WTC11 (cell line): ENCODE results near the gene SLIT1. TPM values are rescaled to one million over a fixed set of nuclear protein-coding genes. Genes with fewer than 3 reads are reported as not detected.
A peak's percentile ranks its signal among the peaks of the same experiment; 100 is the strongest.

Experiments
- ATAC-seq: fragments of 200-7000 bp; cut with Tn5 transposase; 2 replicates; pipeline ENCODE4 v1.10.0; 2021; ENCODE audit warnings: mild to moderate bottlenecking, moderate library complexity
- CTCF ChIA-PET: fragments of 300-600 bp; sonication (Branson Sonifier 250); formaldehyde crosslinking; loops from one replicate; lab custom pipeline; 2021; ENCODE audit warnings: antibody characterized with exemption; lab: Charles Lee
- POLR2A ChIA-PET: fragments of 350-600 bp; sonication (Branson Sonifier 250); formaldehyde crosslinking; loops from one replicate; lab custom pipeline; 2021; ENCODE audit warnings: antibody characterized with exemption; lab: Charles Lee
- DNase-seq: peaks from one replicate; pipeline ENCODE4 v3.0.0; 2021; ENCODE audit warnings: low spot score
- H3K27ac Mint-ChIP-seq: 2 replicates; pipeline ENCODE4 v1.8.0; 2021; ENCODE audit warnings: mixed read lengths
- H3K27me3 Mint-ChIP-seq: 2 replicates; pipeline ENCODE4 v1.8.0; 2021; ENCODE audit warnings: low read depth, mild to moderate bottlenecking, moderate library complexity, mixed read lengths
- H3K36me3 Mint-ChIP-seq: 2 replicates; pipeline ENCODE4 v1.8.0; 2021; ENCODE audit warnings: mixed read lengths
- H3K4me1 Mint-ChIP-seq: 2 replicates; pipeline ENCODE4 v1.8.0; 2022; ENCODE audit warnings: mixed read lengths
- H3K4me3 Mint-ChIP-seq: 2 replicates; pipeline ENCODE4 v1.8.0; 2021; ENCODE audit warnings: mild to moderate bottlenecking, moderate library complexity, mixed read lengths
- H3K9me3 Mint-ChIP-seq: 2 replicates; pipeline ENCODE4 v1.8.0; 2021; ENCODE audit warnings: mixed read lengths
- ATF1 ChIP-seq: sonication (generic); formaldehyde crosslinking; IDR thresholded peaks from 2 replicates; pipeline ENCODE4 v1.8.1; 2023; ENCODE audit warnings: mild to moderate bottlenecking, moderate library complexity, missing genetic modification reagents
- CREM ChIP-seq: sonication (generic); formaldehyde crosslinking; IDR thresholded peaks from 2 replicates; pipeline ENCODE4 v1.8.1; 2022; ENCODE audit warnings: mild to moderate bottlenecking, missing genetic modification reagents, moderate library complexity
- KAT7 ChIP-seq: sonication (generic); formaldehyde crosslinking; IDR thresholded peaks from 2 replicates; pipeline ENCODE4 v1.8.1; 2023; ENCODE audit warnings: missing genetic modification reagents, mild to moderate bottlenecking, borderline replicate concordance
- MXD4 ChIP-seq: fragments of 250-450 bp; sonication (Bioruptor Pico); IDR thresholded peaks from 2 replicates; pipeline ENCODE4 v1.8.0; 2021; ENCODE audit warnings: mild to moderate bottlenecking, moderate library complexity, borderline replicate concordance
- MYBL2 ChIP-seq: sonication (generic); formaldehyde crosslinking; IDR thresholded peaks from 2 replicates; pipeline ENCODE4 v1.8.1; 2023; ENCODE audit warnings: mild to moderate bottlenecking, moderate library complexity, missing genetic modification reagents
- NR3C1 ChIP-seq: sonication (generic); formaldehyde crosslinking; conservative IDR thresholded peaks from 2 replicates; pipeline ENCODE4 v1.8.1; 2023; ENCODE audit warnings: low read depth, mild to moderate bottlenecking, missing genetic modification reagents
- SMAD3 ChIP-seq: sonication (generic); formaldehyde crosslinking; IDR thresholded peaks from 2 replicates; pipeline ENCODE4 v1.8.0; 2022; ENCODE audit warnings: missing genetic modification reagents, mild to moderate bottlenecking, borderline replicate concordance
- ZNF396 ChIP-seq: fragments of 250-450 bp; sonication (Bioruptor Pico); IDR thresholded peaks from 2 replicates; pipeline ENCODE4 v1.8.0; 2021; ENCODE audit warnings: mild to moderate bottlenecking, moderate library complexity, borderline replicate concordance
- total RNA-seq: library from RNA; stranded (reverse); gene quantifications from 3 replicates; pipeline ENCODE4 v1.2.3, GENCODE V29; 2021
- TF ChIP-seq, protein P1 (sequence below): sonication (generic); formaldehyde crosslinking; IDR thresholded peaks from 2 replicates; pipeline ENCODE4 v1.8.0; 2022; ENCODE audit warnings: mild to moderate bottlenecking, missing genetic modification reagents
- TF ChIP-seq, protein P2 (sequence below): fragments of 250-450 bp; sonication (Bioruptor Pico); IDR thresholded peaks from 2 replicates; pipeline ENCODE4 v1.9.0; 2021; ENCODE audit warnings: moderate library complexity, mild to moderate bottlenecking, inconsistent platforms, borderline replicate concordance
- TF ChIP-seq, protein P3 (sequence below): sonication (generic); formaldehyde crosslinking; IDR thresholded peaks from 2 replicates; pipeline ENCODE4 v1.8.1; 2023; ENCODE audit warnings: mild to moderate bottlenecking, missing genetic modification reagents, moderate library complexity
- TF ChIP-seq, protein P4 (sequence below): sonication (generic); formaldehyde crosslinking; IDR thresholded peaks from 2 replicates; pipeline ENCODE4 v1.8.0; 2023; ENCODE audit warnings: missing genetic modification reagents, mild to moderate bottlenecking, borderline replicate concordance
- TF ChIP-seq, protein P5 (sequence below): fragments of 250-450 bp; sonication (Bioruptor Pico); conservative IDR thresholded peaks from 2 replicates; pipeline ENCODE4 v1.9.0; 2021; ENCODE audit warnings: mild to moderate bottlenecking

The SLIT1 gene
- total RNA-seq, 1 experiment from 2014 or later, result 1.6 TPM

- TF ChIP-seq, protein P1, sequence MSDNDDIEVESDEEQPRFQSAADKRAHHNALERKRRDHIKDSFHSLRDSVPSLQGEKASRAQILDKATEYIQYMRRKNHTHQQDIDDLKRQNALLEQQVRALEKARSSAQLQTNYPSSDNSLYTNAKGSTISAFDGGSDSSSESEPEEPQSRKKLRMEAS (CRISPR knock-in tag), result no peak
- TF ChIP-seq ZNF396 (CRISPR knock-in tag), result no peak
- TF ChIP-seq CREM (CRISPR knock-in tag), result no peak
- no peak for TF ChIP-seq ATF1 (CRISPR knock-in tag)
- TF ChIP-seq, protein P2, sequence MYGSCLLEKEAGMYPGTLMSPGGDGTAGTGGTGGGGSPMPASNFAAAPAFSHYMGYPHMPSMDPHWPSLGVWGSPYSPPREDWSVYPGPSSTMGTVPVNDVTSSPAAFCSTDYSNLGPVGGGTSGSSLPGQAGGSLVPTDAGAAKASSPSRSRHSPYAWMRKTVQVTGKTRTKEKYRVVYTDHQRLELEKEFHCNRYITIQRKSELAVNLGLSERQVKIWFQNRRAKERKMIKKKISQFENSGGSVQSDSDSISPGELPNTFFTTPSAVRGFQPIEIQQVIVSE (CRISPR knock-in tag), result no peak
These were observed 213.5 kb downstream of the SLIT1 start (continued) for GRCh38 chr10:96972264-96972663.

- Mint-ChIP-seq H3K27ac (no peak overlapping the region), H3K4me1 (peaks cover 8% of the 10 kb centered on the region; the same call in 1 of the 2 replicates), H3K4me3 (no peak overlapping the region), H3K36me3 (no peaks in the 10 kb centered on the region), H3K27me3 (no peaks in the 10 kb centered on the region), H3K9me3 (no peaks in the 10 kb centered on the region)
- no peak for TF ChIP-seq ZNF396 (CRISPR knock-in tag)
- TF ChIP-seq, protein P3, sequence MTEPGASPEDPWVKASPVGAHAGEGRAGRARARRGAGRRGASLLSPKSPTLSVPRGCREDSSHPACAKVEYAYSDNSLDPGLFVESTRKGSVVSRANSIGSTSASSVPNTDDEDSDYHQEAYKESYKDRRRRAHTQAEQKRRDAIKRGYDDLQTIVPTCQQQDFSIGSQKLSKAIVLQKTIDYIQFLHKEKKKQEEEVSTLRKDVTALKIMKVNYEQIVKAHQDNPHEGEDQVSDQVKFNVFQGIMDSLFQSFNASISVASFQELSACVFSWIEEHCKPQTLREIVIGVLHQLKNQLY (CRISPR knock-in tag), result no peak
- ChIA-PET POLR2A (interaction anchor here (0.6 kb wide), 1 partner anchor 27 kb away, joined by 3 read pairs; no protein-coding TSS in a partner anchor), CTCF (interaction anchor here (1.1 to 1.2 kb wide), 2 partner anchors 54 to 66 kb away, joined by 3 to 4 read pairs; no protein-coding TSS in a partner anchor)
- DNase-seq, result no peak
- ATAC-seq, result peak; percentile 53
These were observed 214.4 kb downstream of the SLIT1 start for GRCh38 chr10:96971324-96971723.

DNA sequence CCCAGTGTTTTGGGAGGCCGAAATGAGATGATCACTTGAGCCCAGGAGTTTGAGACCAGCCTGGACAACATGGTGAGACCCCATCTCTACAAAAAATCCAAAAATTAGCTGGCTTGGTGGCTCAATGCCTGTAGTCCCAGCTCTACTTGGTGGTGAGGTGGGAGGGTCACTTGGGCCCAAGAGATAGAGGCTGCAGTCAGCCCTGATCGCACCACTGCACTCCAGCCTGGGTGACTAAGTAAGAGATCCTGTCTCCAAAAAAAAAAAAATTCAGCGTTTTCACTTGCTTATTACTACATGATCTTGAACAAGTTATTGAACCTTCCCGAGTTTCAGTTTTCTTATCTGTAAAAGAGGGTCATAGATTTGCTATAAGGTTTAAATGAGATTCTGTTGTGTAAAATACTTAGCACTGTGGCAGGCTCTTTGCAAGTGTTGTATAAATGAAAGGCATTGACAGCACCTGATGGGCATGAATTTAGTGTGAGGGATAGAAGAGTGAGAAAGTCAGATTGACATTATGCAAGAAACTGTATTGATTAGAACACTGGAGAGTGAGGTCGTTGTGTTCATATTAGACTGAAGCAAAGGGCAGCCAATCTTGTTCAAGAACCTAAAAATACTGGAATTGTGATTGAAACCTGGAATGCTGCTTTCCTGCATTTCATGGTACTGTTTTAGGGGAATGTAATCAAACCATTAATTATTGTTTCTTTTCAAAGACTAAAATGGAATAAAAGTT, 216.9 kb downstream of the SLIT1 start:
- ChIA-PET POLR2A (no interaction called here), CTCF (interaction anchor here (0.8 to 0.9 kb wide), 2 partner anchors 9 to 112 kb away, joined by 3 read pairs; no protein-coding TSS in a partner anchor)
- ATAC-seq (no peak), DNase-seq (no peak)
- no peaks in the 10 kb centered on the region for H3K27me3 Mint-ChIP-seq
- H3K4me1 Mint-ChIP-seq, result peaks cover 8% of the 10 kb centered on the region; the same call in 1 of the 2 replicates
- no peak overlapping the region; the same call in 1 of the 2 replicates for H3K27ac Mint-ChIP-seq
- H3K9me3 Mint-ChIP-seq, result no peaks in the 10 kb centered on the region
- H3K4me3 Mint-ChIP-seq, result no peak overlapping the region
- no peak for TF ChIP-seq NR3C1 (CRISPR knock-in tag)
- no peak for TF ChIP-seq SMAD3 (CRISPR knock-in tag)
- TF ChIP-seq, protein P4, sequence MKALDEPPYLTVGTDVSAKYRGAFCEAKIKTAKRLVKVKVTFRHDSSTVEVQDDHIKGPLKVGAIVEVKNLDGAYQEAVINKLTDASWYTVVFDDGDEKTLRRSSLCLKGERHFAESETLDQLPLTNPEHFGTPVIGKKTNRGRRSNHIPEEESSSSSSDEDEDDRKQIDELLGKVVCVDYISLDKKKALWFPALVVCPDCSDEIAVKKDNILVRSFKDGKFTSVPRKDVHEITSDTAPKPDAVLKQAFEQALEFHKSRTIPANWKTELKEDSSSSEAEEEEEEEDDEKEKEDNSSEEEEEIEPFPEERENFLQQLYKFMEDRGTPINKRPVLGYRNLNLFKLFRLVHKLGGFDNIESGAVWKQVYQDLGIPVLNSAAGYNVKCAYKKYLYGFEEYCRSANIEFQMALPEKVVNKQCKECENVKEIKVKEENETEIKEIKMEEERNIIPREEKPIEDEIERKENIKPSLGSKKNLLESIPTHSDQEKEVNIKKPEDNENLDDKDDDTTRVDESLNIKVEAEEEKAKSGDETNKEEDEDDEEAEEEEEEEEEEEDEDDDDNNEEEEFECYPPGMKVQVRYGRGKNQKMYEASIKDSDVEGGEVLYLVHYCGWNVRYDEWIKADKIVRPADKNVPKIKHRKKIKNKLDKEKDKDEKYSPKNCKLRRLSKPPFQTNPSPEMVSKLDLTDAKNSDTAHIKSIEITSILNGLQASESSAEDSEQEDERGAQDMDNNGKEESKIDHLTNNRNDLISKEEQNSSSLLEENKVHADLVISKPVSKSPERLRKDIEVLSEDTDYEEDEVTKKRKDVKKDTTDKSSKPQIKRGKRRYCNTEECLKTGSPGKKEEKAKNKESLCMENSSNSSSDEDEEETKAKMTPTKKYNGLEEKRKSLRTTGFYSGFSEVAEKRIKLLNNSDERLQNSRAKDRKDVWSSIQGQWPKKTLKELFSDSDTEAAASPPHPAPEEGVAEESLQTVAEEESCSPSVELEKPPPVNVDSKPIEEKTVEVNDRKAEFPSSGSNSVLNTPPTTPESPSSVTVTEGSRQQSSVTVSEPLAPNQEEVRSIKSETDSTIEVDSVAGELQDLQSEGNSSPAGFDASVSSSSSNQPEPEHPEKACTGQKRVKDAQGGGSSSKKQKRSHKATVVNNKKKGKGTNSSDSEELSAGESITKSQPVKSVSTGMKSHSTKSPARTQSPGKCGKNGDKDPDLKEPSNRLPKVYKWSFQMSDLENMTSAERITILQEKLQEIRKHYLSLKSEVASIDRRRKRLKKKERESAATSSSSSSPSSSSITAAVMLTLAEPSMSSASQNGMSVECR (CRISPR knock-in tag), result no peak
- no peak for TF ChIP-seq MYBL2 (CRISPR knock-in tag)
- TF ChIP-seq, protein P5, sequence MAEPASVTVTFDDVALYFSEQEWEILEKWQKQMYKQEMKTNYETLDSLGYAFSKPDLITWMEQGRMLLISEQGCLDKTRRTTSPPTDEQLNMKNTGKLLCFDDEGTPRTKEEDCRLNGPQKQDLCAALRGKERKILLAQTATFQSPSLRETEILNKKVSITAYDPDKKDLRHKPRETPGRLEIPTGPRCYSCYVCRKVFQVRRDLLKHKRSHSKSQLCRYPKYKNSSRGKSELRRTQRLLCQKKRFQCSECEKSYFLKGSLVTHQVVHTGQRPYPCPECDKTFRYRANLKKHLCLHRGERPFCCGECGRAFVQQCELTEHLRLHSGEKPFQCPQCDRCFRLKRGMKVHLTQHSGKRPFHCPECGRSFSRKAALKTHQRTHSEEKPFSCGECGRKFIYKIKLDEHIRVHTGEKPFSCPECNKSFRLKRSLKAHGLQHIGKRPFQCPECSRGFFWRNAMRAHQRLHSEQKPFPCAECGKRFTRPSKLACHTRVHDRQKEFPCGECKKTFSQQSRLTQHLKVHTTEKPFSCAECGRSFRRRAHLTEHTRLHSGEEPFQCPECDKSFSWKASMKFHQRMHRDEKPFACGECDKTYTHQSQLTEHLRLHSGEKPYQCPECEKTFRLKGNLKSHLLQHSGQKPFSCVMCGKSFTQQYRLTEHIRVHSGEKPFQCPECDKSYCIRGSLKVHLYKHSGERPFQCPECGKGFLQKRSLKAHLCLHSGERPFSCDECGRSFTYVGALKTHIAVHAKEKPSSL (CRISPR knock-in tag), result no peak
- no peak for TF ChIP-seq KAT7 (CRISPR knock-in tag)
- TF ChIP-seq MXD4 (CRISPR knock-in tag), result no peak
- H3K36me3 Mint-ChIP-seq, result no peaks in the 10 kb centered on the region
